Thymus (tissue), 11 donors: Measurements from ENCODE around the gene MAP7D1. TPM values are rescaled to one million over a fixed set of nuclear protein-coding genes. Genes with fewer than 3 reads are reported as not detected.
A peak's percentile ranks its signal among the peaks of the same experiment; 100 is the strongest.
"Not testable (repeated sequence)": the region's sequence is repeated elsewhere in the genome, so short reads cannot be mapped to it uniquely, and the experiment has no call there.

Experiments used
- DNase-seq, 9 donors: peaks; one replicate each; pipeline ENCODE4 v3.0.0-alpha.2; 2013; ENCODE audit warnings: low spot score in 9 of 9, low read depth in 6 of 9, missing footprints in 1 of 9
- H3K27ac ChIP-seq, 2 donors: one replicate each; pipeline ENCODE4 v1.5.1; 2013; ENCODE audit warnings: control low read depth in 1 of 2, low read depth in 1 of 2, low read length in 1 of 2, mild to moderate bottlenecking in 1 of 2, moderate library complexity in 1 of 2
- H3K27me3 ChIP-seq, 2 donors: one replicate each; pipeline ENCODE4 v1.5.1; 2013; ENCODE audit warnings: low read length in 1 of 2; ENCODE audit not compliant: control insufficient read depth in 2 of 2, insufficient read depth in 1 of 2
- H3K36me3 ChIP-seq, 2 donors: one replicate each; pipeline ENCODE4 v1.5.1; 2013; ENCODE audit warnings: low read length in 1 of 2, mild to moderate bottlenecking in 1 of 2, moderate library complexity in 1 of 2; ENCODE audit not compliant: control insufficient read depth in 2 of 2, insufficient read depth in 2 of 2
- H3K4me1 ChIP-seq, 2 donors: one replicate each; pipeline ENCODE4 v1.5.1; 2013; ENCODE audit warnings: low read length in 2 of 2; ENCODE audit not compliant: control insufficient read depth in 2 of 2, insufficient read depth in 2 of 2
- H3K4me3 ChIP-seq, 2 donors: one replicate each; pipeline ENCODE4 v1.5.1; 2013; ENCODE audit warnings: low read length in 2 of 2, control low read depth in 1 of 2, mild to moderate bottlenecking in 1 of 2
- H3K9me3 ChIP-seq, 2 donors: one replicate each; pipeline ENCODE4 v1.5.1; 2013; ENCODE audit warnings: low read length in 1 of 2, mild to moderate bottlenecking in 1 of 2; ENCODE audit not compliant: control insufficient read depth in 2 of 2, insufficient read depth in 1 of 2
- WGBS: extraction: QIAGEN DNeasy Blood & Tissue Kit; methylation state at CpG from one replicate; pipeline ENCODE4 v1.1.7; 2013; 5-methylcytosine and 5-hydroxymethylcytosine counted together
- polyA plus RNA-seq: library from polyadenylated mRNA; stranded (reverse); fragments of 200-250 nt; gene quantifications from one replicate; pipeline ENCODE4 v1.2.3, GENCODE V29; 2013
- total RNA-seq: library from RNA; stranded (reverse); fragments of 120-200 nt; gene quantifications from one replicate; pipeline ENCODE4 v1.2.4, GENCODE V29; 2013
- donor health status: healthy.

Gene MAP7D1
- total and polyA plus RNA-seq, 2 donors, result 31.9 to 68.6 TPM

GRCh38 chr1:36224537-36225282 lies 68.8 kb downstream of the MAP7D1 start:
- Histone ChIP-seq H3K27ac (peak overlapping the region; percentile 99), H3K4me1 (peaks cover 16 to 18% of the 10 kb centered on the region in 2 donors), H3K9me3 (no peaks in the 10 kb centered on the region), H3K36me3 (peaks cover 1 to 18% of the 10 kb centered on the region in 2 donors), H3K27me3 (no peaks in the 10 kb centered on the region), H3K4me3 (peak overlapping the region; percentile 78 to 79)
- DNase-seq, result peak in 1 of 9 donors; percentile 2
- WGBS, result under 1% methylated on average over 29 of the region's 29 CpGs

- Histone ChIP-seq H3K4me3 (peak overlapping the region; percentile 78 to 79), H3K4me1 (peaks cover 16 to 18% of the 10 kb centered on the region in 2 donors), H3K27ac (peak overlapping the region; percentile 99), H3K9me3 (no peaks in the 10 kb centered on the region), H3K36me3 (peaks cover 7 to 23% of the 10 kb centered on the region in 2 donors), H3K27me3 (no peaks in the 10 kb centered on the region)
- no peak for DNase-seq
- 53% methylated on average over 10 of the region's 10 CpGs for WGBS
These were observed 69.4 kb downstream of the MAP7D1 start for GRCh38 chr1:36225283-36225899.

GRCh38 chr1:36230279-36230678 lies 74.3 kb downstream of the MAP7D1 start:
- H3K27ac ChIP-seq, result not testable (repeated sequence)
- H3K36me3 ChIP-seq, result peaks cover 22 to 49% of the 10 kb centered on the region in 2 donors

More at GRCh38 chr1:36230279-36230678, 74.3 kb downstream of the MAP7D1 start:
- not testable (repeated sequence) for H3K4me3 ChIP-seq, H3K4me1 ChIP-seq, H3K9me3 ChIP-seq, DNase-seq, H3K27me3 ChIP-seq
- 97% methylated on average over 12 of the region's 12 CpGs for WGBS

Other genes with a start within 250 kb of the MAP7D1 start
- 16.5 TPM for gene AGO3, start 225.1 kb upstream of the MAP7D1 start, total RNA-seq
- gene AGO3, start 225.1 kb upstream of the MAP7D1 start, polyA plus RNA-seq, result 4.1 TPM
- gene TEKT2, start 72.1 kb upstream of the MAP7D1 start, total RNA-seq, result 1.8 TPM
- 1.5 TPM for gene TEKT2, start 72.1 kb upstream of the MAP7D1 start, polyA plus RNA-seq
- 32.2 TPM for gene ADPRS, start 67.3 kb upstream of the MAP7D1 start, total RNA-seq
- gene ADPRS, start 67.3 kb upstream of the MAP7D1 start, polyA plus RNA-seq, result 30.4 TPM
- gene COL8A2, start 30.9 kb upstream of the MAP7D1 start, total RNA-seq, result 11.5 TPM
- gene COL8A2, start 30.9 kb upstream of the MAP7D1 start, polyA plus RNA-seq, result 6.7 TPM
- 77.7 TPM for gene TRAPPC3, start 6.7 kb upstream of the MAP7D1 start, total RNA-seq
- gene TRAPPC3, start 6.7 kb upstream of the MAP7D1 start, polyA plus RNA-seq, result 73.6 TPM
- gene THRAP3, start 68.3 kb downstream of the MAP7D1 start, total RNA-seq, result 80.9 TPM
- 47.6 TPM for gene THRAP3, start 68.3 kb downstream of the MAP7D1 start, polyA plus RNA-seq
- gene SH3D21, start 150.2 kb downstream of the MAP7D1 start, total RNA-seq, result 1.3 TPM
- gene SH3D21, start 150.2 kb downstream of the MAP7D1 start, polyA plus RNA-seq, result 6.0 TPM
- 15.5 TPM for gene EVA1B, start 167.5 kb downstream of the MAP7D1 start, total RNA-seq
- gene EVA1B, start 167.5 kb downstream of the MAP7D1 start, polyA plus RNA-seq, result 11.2 TPM
- 17.6 TPM for gene STK40, start 229.8 kb downstream of the MAP7D1 start, total RNA-seq
- gene STK40, start 229.8 kb downstream of the MAP7D1 start, polyA plus RNA-seq, result 20.7 TPM
- 14.2 TPM for gene LSM10, start 241.7 kb downstream of the MAP7D1 start, total RNA-seq
- gene LSM10, start 241.7 kb downstream of the MAP7D1 start, polyA plus RNA-seq, result 44.2 TPM